Stomach smooth muscle (tissue), 2 donors: ENCODE data around the gene GMCL1.
A peak's percentile ranks its signal among the peaks of the same experiment; 100 is the strongest.
"Not testable (repeated sequence)": the region's sequence is repeated elsewhere in the genome, so short reads cannot be mapped to it uniquely, and the experiment has no call there.

ENCODE experiments used
- H3K27ac ChIP-seq: one replicate; pipeline ENCODE4 v1.7.0; 2013; ENCODE audit warnings: mild to moderate bottlenecking, low read length, inconsistent platforms
- H3K27me3 ChIP-seq, 2 donors: one replicate each; pipeline ENCODE4 v1.7.0; 2013; ENCODE audit warnings: low read length in 2 of 2; ENCODE audit not compliant: insufficient read depth in 2 of 2, control insufficient read depth in 1 of 2
- H3K36me3 ChIP-seq, 2 donors: one replicate each; pipeline ENCODE4 v1.7.0; 2013; ENCODE audit warnings: low read length in 2 of 2; ENCODE audit not compliant: control insufficient read depth in 2 of 2, insufficient read depth in 2 of 2
- H3K4me1 ChIP-seq: one replicate; pipeline ENCODE4 v1.7.0; 2013; ENCODE audit warnings: low read length; ENCODE audit not compliant: control insufficient read depth, insufficient read depth
- H3K4me3 ChIP-seq, 2 donors: one replicate each; pipeline ENCODE4 v1.7.0; 2013; ENCODE audit warnings: low read length in 2 of 2
- H3K9ac ChIP-seq, 2 donors: one replicate each; pipeline ENCODE4 v1.7.0; 2013; ENCODE audit warnings: low read length in 2 of 2, mild to moderate bottlenecking in 1 of 2
- H3K9me3 ChIP-seq, 2 donors: one replicate each; pipeline ENCODE4 v1.7.0; 2013; ENCODE audit warnings: low read length in 2 of 2; ENCODE audit not compliant: control insufficient read depth in 2 of 2
- donor health status: healthy.
- donor health status: Pancreatic carcinoma.

Gene GMCL1

DNA sequence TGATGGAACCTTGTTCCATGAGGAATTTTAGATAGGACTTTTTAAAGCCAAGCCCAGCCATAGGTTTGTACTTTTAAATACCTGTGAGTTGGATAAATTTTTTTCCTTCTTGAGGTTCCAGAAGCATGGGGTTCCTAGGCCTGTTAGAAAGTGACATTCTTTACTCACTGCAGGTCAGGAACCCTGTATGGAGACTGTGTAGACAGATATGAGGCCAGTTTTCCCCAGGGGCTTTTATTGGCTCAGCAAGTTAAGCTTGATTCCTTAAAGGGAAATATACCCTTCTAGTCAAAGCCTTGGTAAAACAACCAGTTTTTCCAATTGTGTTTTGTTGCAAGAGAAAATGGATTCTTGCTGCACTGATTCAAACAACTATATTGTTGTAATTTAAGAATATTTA is 38.4 kb upstream of the GMCL1 start:
- Histone ChIP-seq H3K36me3 (peaks cover 4 to 5% of the 10 kb centered on the region in 2 donors), H3K27me3 (no peaks in the 10 kb centered on the region), H3K9me3 (no peaks in the 10 kb centered on the region), H3K27ac (no peak overlapping the region), H3K4me1 (peaks cover 12% of the 10 kb centered on the region), H3K4me3 (no peak overlapping the region), H3K9ac (no peak overlapping the region)

DNA sequence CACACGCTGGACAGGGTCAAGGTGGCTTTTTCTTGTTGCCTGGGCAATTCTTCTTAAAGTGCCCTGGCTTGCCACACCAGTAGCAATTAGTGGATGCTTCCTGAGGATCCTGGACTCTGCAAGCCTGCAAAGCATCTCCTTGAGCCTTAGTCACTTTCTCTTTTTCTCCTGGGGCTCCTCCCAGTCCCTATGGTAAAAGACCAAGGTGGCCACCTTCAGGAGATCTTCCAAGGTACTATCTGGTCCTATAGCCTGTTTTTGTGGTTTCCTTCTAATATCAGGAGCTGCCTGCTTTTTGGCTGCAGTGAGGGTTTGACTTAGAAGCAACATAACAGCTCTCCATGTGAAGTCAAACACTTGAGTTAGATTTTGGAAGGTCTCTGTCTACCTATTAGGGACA is 33.3 kb upstream of the GMCL1 start:
- Histone ChIP-seq H3K9ac (no peak overlapping the region), H3K9me3 (no peaks in the 10 kb centered on the region), H3K27me3 (no peaks in the 10 kb centered on the region), H3K4me1 (peaks cover 2% of the 10 kb centered on the region), H3K4me3 (no peak overlapping the region), H3K27ac (no peak overlapping the region), H3K36me3 (no peaks in the 10 kb centered on the region)

DNA sequence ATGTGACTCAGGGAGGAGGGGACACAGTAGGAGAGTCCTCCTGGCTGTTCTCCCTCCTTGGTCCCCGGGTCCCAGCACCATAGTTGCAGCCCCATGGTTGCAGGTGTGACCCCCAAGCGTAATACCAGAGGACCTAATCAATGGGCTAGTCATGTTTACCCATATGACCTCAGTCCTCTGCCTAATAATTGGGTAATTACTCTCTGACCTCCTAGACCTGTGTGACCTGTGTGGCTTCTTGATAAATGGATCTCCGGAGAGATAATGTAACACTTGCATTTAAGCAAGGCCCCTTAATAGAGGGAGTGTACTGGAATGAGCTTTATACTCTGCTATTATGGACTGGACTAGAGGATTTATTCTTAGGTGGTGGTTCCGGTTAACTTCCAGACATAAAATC is 32.2 kb upstream of the GMCL1 start:
- Histone ChIP-seq H3K9me3 (no peaks in the 10 kb centered on the region), H3K4me1 (peaks cover 2% of the 10 kb centered on the region), H3K9ac (no peak overlapping the region), H3K4me3 (no peak overlapping the region), H3K36me3 (no peaks in the 10 kb centered on the region), H3K27me3 (no peaks in the 10 kb centered on the region), H3K27ac (no peak overlapping the region)

DNA sequence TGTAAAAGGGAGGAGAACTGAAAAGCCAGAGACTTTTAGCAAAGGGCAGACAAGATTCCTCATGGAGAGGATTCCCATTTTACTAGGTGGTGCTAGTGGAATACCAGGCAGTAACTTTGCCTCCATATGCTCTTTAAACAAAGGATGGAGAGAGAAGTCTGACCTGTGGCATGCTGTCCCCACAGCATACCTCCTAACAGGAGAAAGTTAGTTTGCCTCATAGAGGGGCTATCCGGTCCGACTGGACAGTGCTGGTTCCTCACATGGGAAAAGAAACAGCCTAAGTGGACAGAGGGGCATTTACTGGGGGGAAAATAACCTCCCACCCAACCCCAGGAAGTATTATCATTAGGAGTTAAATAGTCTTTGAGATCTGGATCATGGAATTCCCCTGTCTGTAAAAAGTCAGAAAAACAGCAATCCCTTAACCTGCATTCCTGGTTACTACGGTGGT is 31.6 kb upstream of the GMCL1 start:
- Histone ChIP-seq H3K27me3 (no peaks in the 10 kb centered on the region), H3K9me3 (no peaks in the 10 kb centered on the region), H3K27ac (no peak overlapping the region), H3K4me3 (no peak overlapping the region), H3K4me1 (peaks cover 2% of the 10 kb centered on the region), H3K9ac (no peak overlapping the region), H3K36me3 (no peaks in the 10 kb centered on the region)

DNA sequence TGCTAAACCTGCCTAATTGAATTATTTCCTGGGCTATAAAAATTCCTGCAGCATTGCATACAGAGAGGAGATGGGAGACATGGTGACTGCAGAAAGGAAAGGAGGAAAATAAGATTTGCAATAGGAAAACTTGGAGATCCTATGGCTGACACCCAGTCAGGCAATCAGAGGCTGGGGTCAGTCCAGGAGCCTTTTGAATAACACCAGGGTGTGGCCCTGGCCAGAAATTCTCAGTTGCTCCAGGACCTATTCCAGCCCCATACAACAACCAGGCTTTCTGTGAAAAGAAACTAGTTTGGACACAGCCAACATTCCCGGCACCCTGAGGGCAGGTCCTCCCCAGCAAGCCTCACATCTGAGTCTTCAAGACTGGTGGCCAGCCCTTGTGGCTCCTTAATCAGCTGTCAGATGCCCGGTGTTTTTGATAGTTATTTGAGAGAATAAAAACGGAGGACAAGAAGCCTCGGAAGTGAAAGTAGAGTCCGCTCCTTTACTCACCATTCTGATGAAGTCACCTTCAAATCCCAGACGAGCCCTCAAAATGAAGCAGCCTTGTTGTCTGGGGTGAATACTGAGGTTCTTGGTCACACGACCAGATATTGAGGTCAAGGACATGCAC is 31.1 kb upstream of the GMCL1 start:
- Histone ChIP-seq H3K4me3 (peak overlapping the region; percentile 52 to 69), H3K9ac (peak overlapping the region; percentile 13 to 47), H3K36me3 (no peaks in the 10 kb centered on the region), H3K4me1 (peaks cover 2% of the 10 kb centered on the region), H3K27ac (peak overlapping the region; percentile 41), H3K27me3 (no peaks in the 10 kb centered on the region), H3K9me3 (no peaks in the 10 kb centered on the region)

DNA sequence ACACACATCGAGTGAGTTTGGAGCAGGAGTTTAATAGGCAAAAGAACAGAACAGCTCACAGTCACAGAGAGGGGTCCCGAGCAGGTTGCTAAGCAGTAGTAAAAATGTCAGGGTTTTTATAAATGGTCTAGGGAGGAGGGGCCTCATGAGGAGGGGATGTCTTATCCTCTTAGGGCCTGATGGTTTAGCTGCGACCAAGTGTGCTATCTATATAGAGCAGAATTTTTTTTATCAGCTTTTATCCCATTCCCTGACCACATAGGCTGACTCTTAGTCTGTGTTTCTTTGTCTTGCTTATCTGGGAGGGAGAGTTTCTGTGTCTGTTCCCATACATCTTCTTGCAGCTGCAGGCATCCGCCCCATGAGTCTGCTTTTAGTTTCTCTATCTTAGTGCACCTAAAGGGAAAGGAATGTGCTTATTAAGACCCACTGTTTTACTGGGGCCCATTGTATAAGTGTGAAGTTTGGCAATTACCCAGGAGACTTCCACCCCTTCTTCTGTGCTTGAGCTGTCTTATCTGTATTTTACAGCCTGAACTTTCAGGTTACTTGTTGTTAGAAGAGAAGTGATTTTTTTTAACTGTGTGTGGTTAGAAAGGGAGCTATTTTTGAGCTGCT is 30.4 kb upstream of the GMCL1 start:
- H3K9ac ChIP-seq: peak overlapping the region; percentile 13 to 47
- peak overlapping the region; percentile 52 to 69 for H3K4me3 ChIP-seq
- H3K27me3 ChIP-seq: no peaks in the 10 kb centered on the region
- peaks cover 2% of the 10 kb centered on the region for H3K4me1 ChIP-seq
- no peaks in the 10 kb centered on the region for H3K36me3 ChIP-seq
- peak overlapping the region; percentile 41 for H3K27ac ChIP-seq
- H3K9me3 ChIP-seq: no peaks in the 10 kb centered on the region

DNA sequence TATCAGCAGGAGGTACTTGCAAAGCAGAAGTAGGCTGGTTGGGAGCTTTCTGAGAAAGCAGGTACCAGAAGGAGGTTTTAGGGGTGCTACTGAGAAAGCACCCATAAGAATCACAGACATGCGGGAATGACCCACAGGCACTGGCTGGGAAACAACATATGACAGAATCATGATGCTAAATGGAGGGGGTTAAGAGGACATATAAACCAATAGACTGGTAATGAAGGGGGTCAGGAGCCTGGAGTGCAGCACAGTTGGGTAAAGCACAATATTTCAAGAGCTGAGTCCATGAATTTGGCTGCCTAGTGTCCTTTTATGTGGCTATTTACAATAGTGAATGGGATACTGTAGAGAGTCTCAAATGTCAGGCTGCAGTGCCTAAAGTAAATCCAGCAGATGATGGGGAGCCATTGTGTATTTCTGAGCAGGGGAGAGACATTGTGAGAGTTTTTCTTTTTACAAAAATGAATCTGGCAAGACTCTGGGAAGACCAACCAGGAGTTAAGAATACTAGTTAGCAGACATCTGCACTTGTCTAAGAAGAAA is 27.6 kb upstream of the GMCL1 start:
- peaks cover 2% of the 10 kb centered on the region for H3K4me1 ChIP-seq
- H3K27ac ChIP-seq: no peak overlapping the region
- H3K9ac ChIP-seq: no peak overlapping the region
- H3K36me3 ChIP-seq: peaks cover 9 to 10% of the 10 kb centered on the region in 2 donors
- H3K9me3 ChIP-seq: no peaks in the 10 kb centered on the region
- H3K4me3 ChIP-seq: no peak overlapping the region
- no peaks in the 10 kb centered on the region for H3K27me3 ChIP-seq

DNA sequence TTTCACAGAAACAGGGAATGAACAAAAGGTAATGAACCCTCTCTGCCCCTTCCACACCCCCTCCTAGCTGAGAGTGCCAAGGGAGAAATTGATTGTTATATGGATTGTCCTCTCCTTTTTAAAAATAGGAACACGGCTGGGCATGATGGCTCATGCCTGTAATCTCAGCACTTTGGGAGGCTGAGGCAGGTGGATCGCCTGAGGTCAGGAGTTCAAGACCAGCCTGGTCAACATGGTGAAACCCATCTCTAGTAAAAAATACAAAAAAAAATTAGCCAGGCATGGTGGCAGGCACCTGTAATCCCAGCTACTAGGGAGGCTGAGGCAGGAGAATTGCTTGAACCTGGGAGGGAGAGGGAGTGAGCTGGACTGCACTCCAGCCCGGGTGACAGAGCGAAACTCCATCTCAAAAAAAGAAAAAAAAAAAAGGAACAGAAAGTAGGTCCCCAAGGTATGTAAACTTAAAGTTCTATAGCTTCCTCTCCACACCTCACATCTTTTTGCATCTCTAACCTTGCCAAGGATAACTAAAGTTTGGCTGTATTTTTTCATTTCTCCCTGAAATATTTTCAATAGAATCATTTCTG is 26.6 kb upstream of the GMCL1 start:
- H3K27ac ChIP-seq, H3K4me3 ChIP-seq, H3K9me3 ChIP-seq, H3K27me3 ChIP-seq, H3K4me1 ChIP-seq, H3K9ac ChIP-seq: not testable (repeated sequence)
- peaks cover 11 to 17% of the 10 kb centered on the region in 2 donors for H3K36me3 ChIP-seq

DNA sequence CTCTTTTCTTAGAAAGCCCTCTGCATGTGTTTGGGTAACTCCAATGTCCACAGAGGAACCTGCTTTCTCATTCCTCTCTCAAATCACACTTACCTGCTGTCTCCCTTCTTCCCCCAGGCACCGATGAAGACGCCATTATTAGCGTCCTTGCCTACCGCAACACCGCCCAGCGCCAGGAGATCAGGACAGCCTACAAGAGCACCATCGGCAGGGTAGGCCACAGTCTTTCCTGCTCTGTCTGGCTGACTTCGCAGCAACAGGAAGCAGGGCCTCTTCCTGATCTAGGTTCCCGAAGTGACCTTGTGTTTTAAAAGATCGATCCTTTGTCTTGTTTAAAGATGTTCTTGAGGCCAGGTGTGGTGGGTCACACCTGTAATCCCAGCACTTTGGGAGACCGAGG is 25.0 kb upstream of the GMCL1 start:
- H3K27ac ChIP-seq: no peak overlapping the region
- H3K4me3 ChIP-seq: no peak overlapping the region
- H3K9ac ChIP-seq: no peak overlapping the region
- no peaks in the 10 kb centered on the region for H3K4me1 ChIP-seq
- H3K27me3 ChIP-seq: no peaks in the 10 kb centered on the region
- no peaks in the 10 kb centered on the region for H3K9me3 ChIP-seq
- peaks cover 16 to 20% of the 10 kb centered on the region in 2 donors for H3K36me3 ChIP-seq

DNA sequence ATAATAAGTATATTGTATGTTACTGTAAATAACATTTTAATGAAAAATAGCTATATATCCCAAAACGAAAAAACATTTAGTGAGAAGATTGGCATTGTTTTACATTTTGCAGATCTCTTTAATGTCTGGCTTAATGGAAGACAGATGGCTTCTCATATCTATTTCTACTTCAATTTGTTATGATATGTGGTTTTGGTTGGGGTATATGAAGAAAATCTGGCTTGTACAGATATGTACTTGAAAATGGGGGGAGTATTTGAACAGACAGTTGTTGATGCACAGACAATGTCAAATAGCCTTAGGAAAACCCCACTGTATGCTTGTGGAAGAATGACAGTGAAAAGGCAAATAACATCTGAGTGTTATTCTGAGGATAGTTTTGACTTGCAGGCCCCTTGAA is 23.6 kb upstream of the GMCL1 start:
- no peaks in the 10 kb centered on the region for H3K4me1 ChIP-seq
- H3K36me3 ChIP-seq: peaks cover 23 to 25% of the 10 kb centered on the region in 2 donors
- no peaks in the 10 kb centered on the region for H3K9me3 ChIP-seq
- H3K4me3 ChIP-seq: no peak overlapping the region
- H3K27ac ChIP-seq: no peak overlapping the region
- no peaks in the 10 kb centered on the region for H3K27me3 ChIP-seq
- no peak overlapping the region for H3K9ac ChIP-seq
